CD14-positive monocyte (primary cell): Measurements from ENCODE around the gene ZDHHC7. TPM values are rescaled to one million over a fixed set of nuclear protein-coding genes. Genes with fewer than 3 reads are reported as not detected.

Source experiments
- DNase-seq, 3 donors: peaks; one replicate each; pipeline ENCODE4 v3.0.0-alpha.2; 2011 to 2022
- H2AFZ ChIP-seq: 2 replicates; pipeline ENCODE4 v1.6.0; 2012; ENCODE audit warnings: mild to moderate bottlenecking, low read depth, low read length, inconsistent platforms; ENCODE audit not compliant: insufficient read depth, poor library complexity, severe bottlenecking
- H3K27ac ChIP-seq, 2 donors: 1 replicate in 1 of 2; 2 replicates in 1 of 2; pipeline ENCODE4 v1.5.1; 2012 to 2013; ENCODE audit warnings: low read length in 2 of 2, control low read depth in 1 of 2, inconsistent platforms in 1 of 2, low read depth in 1 of 2, mild to moderate bottlenecking in 1 of 2
- H3K27me3 ChIP-seq, 2 donors: one replicate each; pipeline versions ENCODE4 v1.6.0 to v1.6.1; 2011 to 2013; ENCODE audit warnings: low read length in 2 of 2; ENCODE audit not compliant: control insufficient read depth in 2 of 2, insufficient read depth in 2 of 2
- H3K36me3 ChIP-seq, 2 donors: replicated peaks in 1 of 2; 1 replicate in 1 of 2; 2 replicates in 1 of 2; pipeline versions ENCODE4 v1.5.1 to v1.6.1; 2012 to 2013; ENCODE audit warnings: low read length in 2 of 2, control low read depth in 1 of 2, inconsistent platforms in 1 of 2, mild to moderate bottlenecking in 1 of 2; ENCODE audit not compliant: insufficient read depth in 2 of 2, control insufficient read depth in 1 of 2
- H3K4me1 ChIP-seq, 2 donors: 1 replicate in 1 of 2; 2 replicates in 1 of 2; pipeline versions ENCODE4 v1.5.1 to v1.6.1; 2012 to 2013; ENCODE audit warnings: low read length in 2 of 2, control low read depth in 1 of 2, inconsistent platforms in 1 of 2, mild to moderate bottlenecking in 1 of 2, moderate library complexity in 1 of 2; ENCODE audit not compliant: insufficient read depth in 2 of 2, control insufficient read depth in 1 of 2
- H3K4me2 ChIP-seq: replicated peaks from 2 replicates; pipeline ENCODE3; 2012; ENCODE audit warnings: low read length, moderate library complexity, mild to moderate bottlenecking; ENCODE audit not compliant: poor library complexity, severe bottlenecking; ENCODE audit errors: extremely low read depth
- H3K4me3 ChIP-seq, 3 experiments: fragments of 200-600 bp in 1 of 3; sonication (generic) in 1 of 3; replicated peaks in 1 of 3; 1 replicate in 2 of 3; 2 replicates in 1 of 3; pipeline ENCODE4 v1.5.1; 2011 to 2013; ENCODE audit warnings: low read length in 3 of 3, mild to moderate bottlenecking in 3 of 3, control low read depth in 2 of 3, low read depth in 2 of 3, inconsistent platforms in 1 of 3, moderate library complexity in 1 of 3
- H3K79me2 ChIP-seq: 2 replicates; pipeline ENCODE4 v1.6.0; 2012; ENCODE audit warnings: mild to moderate bottlenecking, control low read depth, inconsistent platforms, low read length, moderate library complexity; ENCODE audit not compliant: insufficient read depth
- H3K9ac ChIP-seq: 2 replicates; pipeline ENCODE4 v1.6.0; 2017; ENCODE audit warnings: low read length, mild to moderate bottlenecking; ENCODE audit not compliant: insufficient read depth, poor library complexity, severe bottlenecking
- H3K9me3 ChIP-seq, 2 donors: replicated peaks in 1 of 2; 1 replicate in 1 of 2; 2 replicates in 1 of 2; pipeline versions ENCODE4 v1.5.1 to v1.6.1; 2012 to 2013; ENCODE audit warnings: low read length in 2 of 2, control low read depth in 1 of 2; ENCODE audit not compliant: control insufficient read depth in 1 of 2, insufficient read depth in 1 of 2
- H4K20me1 ChIP-seq: 2 replicates; pipeline ENCODE4 v1.6.0; 2012; ENCODE audit warnings: mild to moderate bottlenecking, low read length, control low read depth, moderate library complexity; ENCODE audit not compliant: insufficient read depth
- H3K27ac Mint-ChIP-seq, 7 donors: one replicate each; pipeline ENCODE4 v1.8.0; 2020; ENCODE audit warnings: mild to moderate bottlenecking in 7 of 7, mixed read lengths in 7 of 7, moderate library complexity in 6 of 7, inconsistent platforms in 2 of 7
- H3K27me3 Mint-ChIP-seq, 3 donors: one replicate each; pipeline ENCODE4 v1.8.0; 2021 to 2022; ENCODE audit warnings: low read depth in 3 of 3, mild to moderate bottlenecking in 3 of 3, mixed read lengths in 3 of 3, moderate library complexity in 3 of 3, inconsistent platforms in 1 of 3
- H3K36me3 Mint-ChIP-seq, 2 donors: one replicate each; pipeline ENCODE4 v1.8.0; 2020; ENCODE audit warnings: mixed read lengths in 2 of 2, inconsistent platforms in 1 of 2, mild to moderate bottlenecking in 1 of 2
- H3K4me1 Mint-ChIP-seq: one replicate; pipeline ENCODE4 v1.8.0; 2020; ENCODE audit warnings: mild to moderate bottlenecking, mixed read lengths
- H3K4me3 Mint-ChIP-seq, 2 donors: one replicate each; pipeline ENCODE4 v1.8.0; 2020; ENCODE audit warnings: mild to moderate bottlenecking in 2 of 2, mixed read lengths in 2 of 2, moderate library complexity in 1 of 2
- H3K9me3 Mint-ChIP-seq, 7 donors: one replicate each; pipeline ENCODE4 v1.8.0; 2020 to 2022; ENCODE audit warnings: mixed read lengths in 7 of 7, mild to moderate bottlenecking in 6 of 7, moderate library complexity in 6 of 7, inconsistent platforms in 2 of 7
- WGBS: methylation state at CpG from one replicate; pipeline ENCODE4 v1.1.5; 2013; ENCODE audit warnings: missing lambda C conversion rate; ENCODE audit not compliant: insufficient coverage; 5-methylcytosine and 5-hydroxymethylcytosine counted together
- intact Hi-C, 2 donors: fragments of 100-400 bp; cut with micrococcal nuclease; formaldehyde crosslinking; loops; one replicate each; pipeline versions ENCODE4 v1.15.0 to v1.15.1; 2023
- polyA plus RNA-seq, 3 donors: library from polyadenylated mRNA; depleted of rRNA in 1 of 3; unstranded in 2 of 3; stranded (reverse) in 1 of 3; fragments of 300-500 nt in 2 of 3; fragments of >200 nt in 1 of 3; fragmentation: Illumina TruSeq in 2 of 3; gene quantifications; 1 replicate in 2 of 3; 2 replicates in 1 of 3; pipeline ENCODE4 v1.2.3, GENCODE V29; 2012 to 2021
- TF ChIP-seq, protein P1 (sequence below): fragments of 200-600 bp; IDR thresholded peaks from one replicate; pipeline ENCODE4 v1.8.0; 2022; ENCODE audit warnings: antibody characterized with exemption, mild to moderate bottlenecking

Gene ZDHHC7
- polyA plus RNA-seq, 3 donors, result 99.7 to 189 (median 129) TPM

DNA sequence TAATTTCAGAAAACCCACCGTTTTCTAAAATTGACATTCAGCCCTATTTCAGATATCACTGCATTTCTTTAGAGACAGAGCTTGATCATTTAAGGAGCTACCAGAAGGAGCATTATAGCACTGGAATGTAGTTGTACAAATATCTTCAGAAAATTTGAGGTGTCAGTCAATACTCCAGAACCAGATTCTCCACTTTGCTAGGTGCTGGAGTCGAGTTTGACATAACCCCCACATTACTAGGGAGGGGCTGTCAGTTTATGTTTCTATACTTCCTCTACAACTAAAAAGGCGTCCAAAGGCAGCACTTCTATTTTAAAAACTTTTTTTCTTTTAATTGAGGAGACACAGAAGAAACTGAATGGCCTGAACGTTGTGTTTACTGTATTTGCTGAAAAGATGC lies 15.4 kb upstream of the ZDHHC7 start:
- peak overlapping the region; percentile 81 to 84 for H3K27ac ChIP-seq
- peaks cover 0 to 2% (median 0%) of the 10 kb centered on the region in 7 donors for H3K9me3 Mint-ChIP-seq
- H3K4me3 ChIP-seq, result peak overlapping the region; percentile 78 to 98 (median 93)
- H3K79me2 ChIP-seq, result peaks cover 60% of the 10 kb centered on the region
- H3K4me2 ChIP-seq, result peak overlapping the region; percentile 81
- peaks cover 59 to 74% of the 10 kb centered on the region in 2 donors for H3K4me1 ChIP-seq
- peak overlapping the region; percentile 91 for H3K9ac ChIP-seq
- peaks cover 72% of the 10 kb centered on the region for H3K4me1 Mint-ChIP-seq
- H2AFZ ChIP-seq, result no peak overlapping the region
- H3K36me3 ChIP-seq, result peaks cover 7 to 12% of the 10 kb centered on the region in 2 donors
- peaks cover 39% of the 10 kb centered on the region for H4K20me1 ChIP-seq
- TF ChIP-seq, protein P1, sequence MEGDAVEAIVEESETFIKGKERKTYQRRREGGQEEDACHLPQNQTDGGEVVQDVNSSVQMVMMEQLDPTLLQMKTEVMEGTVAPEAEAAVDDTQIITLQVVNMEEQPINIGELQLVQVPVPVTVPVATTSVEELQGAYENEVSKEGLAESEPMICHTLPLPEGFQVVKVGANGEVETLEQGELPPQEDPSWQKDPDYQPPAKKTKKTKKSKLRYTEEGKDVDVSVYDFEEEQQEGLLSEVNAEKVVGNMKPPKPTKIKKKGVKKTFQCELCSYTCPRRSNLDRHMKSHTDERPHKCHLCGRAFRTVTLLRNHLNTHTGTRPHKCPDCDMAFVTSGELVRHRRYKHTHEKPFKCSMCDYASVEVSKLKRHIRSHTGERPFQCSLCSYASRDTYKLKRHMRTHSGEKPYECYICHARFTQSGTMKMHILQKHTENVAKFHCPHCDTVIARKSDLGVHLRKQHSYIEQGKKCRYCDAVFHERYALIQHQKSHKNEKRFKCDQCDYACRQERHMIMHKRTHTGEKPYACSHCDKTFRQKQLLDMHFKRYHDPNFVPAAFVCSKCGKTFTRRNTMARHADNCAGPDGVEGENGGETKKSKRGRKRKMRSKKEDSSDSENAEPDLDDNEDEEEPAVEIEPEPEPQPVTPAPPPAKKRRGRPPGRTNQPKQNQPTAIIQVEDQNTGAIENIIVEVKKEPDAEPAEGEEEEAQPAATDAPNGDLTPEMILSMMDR, result no peak
- no peak for DNase-seq
- WGBS, result 100% methylated on average over 1 of the region's 4 CpGs
- intact Hi-C loops, result loop anchor here (2.0 to 5.0 kb wide), 4 partner anchors 16 to 44 kb away; partner anchors contain the start of gene ZDHHC7 (in 1 of the 2)
- no peaks in the 10 kb centered on the region for H3K27me3 ChIP-seq
- H3K36me3 Mint-ChIP-seq, result peaks cover 14 to 26% of the 10 kb centered on the region in 2 donors
- peak overlapping the region; percentile 93 to 97 (median 96) for H3K27ac Mint-ChIP-seq
- H3K27me3 Mint-ChIP-seq, result peaks cover 0 to 1% (median 0%) of the 10 kb centered on the region in 3 donors
- H3K4me3 Mint-ChIP-seq, result peak overlapping the region; percentile 72 to 95
- no peaks in the 10 kb centered on the region for H3K9me3 ChIP-seq

DNA sequence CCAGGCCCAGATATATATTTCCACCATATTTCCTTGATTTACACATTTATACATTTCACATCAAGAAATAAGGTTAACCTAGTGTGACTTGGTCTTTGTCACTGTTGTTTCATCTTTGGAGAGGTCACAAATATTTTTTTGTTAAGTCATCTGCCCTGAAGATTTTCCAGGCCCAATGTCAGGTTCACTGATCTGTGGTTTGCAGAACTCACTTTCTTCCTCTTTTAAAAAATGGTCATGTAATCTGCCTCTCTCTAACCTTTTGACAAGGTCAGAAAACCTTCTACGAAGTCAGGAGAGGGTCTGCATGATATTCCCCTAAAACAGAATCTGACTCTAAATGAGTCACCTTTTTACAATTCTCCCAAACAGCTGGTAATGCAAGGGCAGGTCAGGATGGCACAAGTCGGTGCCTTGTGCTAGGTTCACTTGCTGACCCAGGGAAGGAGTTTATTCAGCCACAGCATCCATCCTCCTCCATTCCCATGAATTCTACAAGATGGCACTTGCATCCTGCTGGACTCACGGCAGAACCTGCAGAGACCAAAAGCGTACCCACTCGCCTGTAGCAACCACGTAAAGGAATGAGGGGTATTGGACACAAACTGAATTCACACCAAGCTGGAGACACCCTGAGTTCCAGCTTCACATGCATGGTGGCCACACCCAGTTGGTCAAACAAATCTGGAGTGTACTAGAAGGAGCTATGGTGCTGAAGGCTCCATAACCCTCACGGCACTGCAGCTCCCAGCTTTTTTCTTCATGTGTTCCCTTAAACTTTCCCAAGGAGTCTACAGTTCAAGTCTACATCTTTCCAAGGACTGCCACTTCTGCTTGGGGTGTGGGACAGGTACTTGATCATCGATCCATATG lies 14.7 kb upstream of the ZDHHC7 start:
- peak overlapping the region; percentile 81 for H3K4me2 ChIP-seq
- Mint-ChIP-seq H3K4me1 (peaks cover 66% of the 10 kb centered on the region), H3K4me3 (peak overlapping the region; percentile 72 to 95), H3K9me3 (peaks cover 0 to 2% (median 0%) of the 10 kb centered on the region in 7 donors), H3K27ac (peak overlapping the region; percentile 93 to 97 (median 96)), H3K36me3 (peaks cover 7 to 19% of the 10 kb centered on the region in 2 donors), H3K27me3 (peaks cover 0 to 1% (median 1%) of the 10 kb centered on the region in 3 donors)
- 36% methylated on average over 5 of the region's 8 CpGs for WGBS
- H3K79me2 ChIP-seq, result peaks cover 53% of the 10 kb centered on the region
- H3K9me3 ChIP-seq, result no peaks in the 10 kb centered on the region
- intact Hi-C loops, result loop anchor here (2.0 to 5.0 kb wide), 4 partner anchors 15 to 44 kb away; partner anchors contain the start of gene ZDHHC7 (in 1 of the 2)
- peak overlapping the region; percentile 78 to 98 (median 93) for H3K4me3 ChIP-seq
- peak; percentile 72 to 87 (median 86) for DNase-seq
- no peak overlapping the region for H2AFZ ChIP-seq
- TF ChIP-seq, protein P1, result no peak
- H3K4me1 ChIP-seq, result peaks cover 54 to 68% of the 10 kb centered on the region in 2 donors
- H4K20me1 ChIP-seq, result peaks cover 32% of the 10 kb centered on the region
- peaks cover under 1 to 5% of the 10 kb centered on the region in 2 donors for H3K36me3 ChIP-seq
- peak overlapping the region; percentile 91 for H3K9ac ChIP-seq
- H3K27me3 ChIP-seq, result no peaks in the 10 kb centered on the region
- peak overlapping the region; percentile 81 to 84 for H3K27ac ChIP-seq
